ENCODE results near the gene AGMO. TPM values are rescaled to one million over a fixed set of nuclear protein-coding genes. Genes with fewer than 3 reads are reported as not detected.

Gene AGMO
- total and polyA plus RNA-seq, 2 experiments from 2014 or later: 0.42 to 0.55 TPM

GRCh38 chr7:15594461-15594860 lies 32.6 kb upstream of the AGMO start:
- no peak for DNase-seq (ENCODE audit: low spot score)
- Histone ChIP-seq H3K79me2 (replicated peaks; ENCODE audit: insufficient read depth) (no peaks in the 10 kb centered on the region), H3K9me2 (ENCODE audit: insufficient read depth) (no peaks in the 10 kb centered on the region), H3K4me1 (ENCODE audit: insufficient read depth) (no peaks in the 10 kb centered on the region), H3K4me3 (no peak overlapping the region), H3K27me3 (ENCODE audit: insufficient read depth) (no peaks in the 10 kb centered on the region), H3K4me2 (no peak overlapping the region), H3F3A (replicated peaks; ENCODE audit: low read depth) (no peaks in the 10 kb centered on the region), H4K20me1 (replicated peaks; ENCODE audit: insufficient read depth) (no peaks in the 10 kb centered on the region), H3K36me3 (ENCODE audit: insufficient read depth) (no peaks in the 10 kb centered on the region), H3K27ac (ENCODE audit: low read depth) (no peak overlapping the region), H2AFZ (no peak overlapping the region)
- H3K9me3 Mint-ChIP-seq: peaks cover 4% of the 10 kb centered on the region; the same call in 2 of the 3 replicates
- TF ChIP-seq CREB1 (CRISPR knock-in tag; IDR thresholded peaks at IDR 0.05; ENCODE audit: low read depth) (no peak), EZH2phosphoT487 (IDR thresholded peaks at IDR 0.05; ENCODE audit: unreplicated experiment) (no peak), JUNB (IDR thresholded peaks at IDR 0.05; ENCODE audit: unreplicated experiment) (no peak), NANOG (IDR thresholded peaks at IDR 0.05; ENCODE audit: borderline replicate concordance) (no peak), ZNF114 (CRISPR knock-in tag; IDR thresholded peaks at IDR 0.05) (no peak), ZNF462 (CRISPR knock-in tag; IDR thresholded peaks at IDR 0.05) (no peak), EZH2 (IDR thresholded peaks at IDR 0.05; ENCODE audit: low read depth, unreplicated experiment) (no peak), ETS1 (IDR thresholded peaks at IDR 0.05) (no peak), ZNF331 (CRISPR knock-in tag; IDR thresholded peaks at IDR 0.05; ENCODE audit: low read depth) (no peak), CTCF (conservative IDR thresholded peaks at IDR 0.05; ENCODE audit: low read depth in 2 of 2) (no peak), REST (IDR thresholded peaks at IDR 0.05; ENCODE audit: unreplicated experiment) (no peak), POLR2AphosphoS5 (IDR thresholded peaks at IDR 0.05; ENCODE audit: low read depth) (no peak), STAT1 (IDR thresholded peaks at IDR 0.05; ENCODE audit: unreplicated experiment) (no peak)
- no peak overlapping the region for H3K27ac Mint-ChIP-seq
- H3K4me1 Mint-ChIP-seq: no peaks in the 10 kb centered on the region
- peaks cover 2% of the 10 kb centered on the region for H3K27me3 Mint-ChIP-seq (ENCODE audit: insufficient read depth, low read depth, poor library complexity)
- H3K4me3 Mint-ChIP-seq: no peak overlapping the region
- peaks cover 6% of the 10 kb centered on the region; the same call in 1 of the 3 replicates for H3K36me3 Mint-ChIP-seq (ENCODE audit: low read depth)
- no peak for ATAC-seq
